CD14-positive monocyte (primary cell): ENCODE results near the gene SLC13A3. TPM values are rescaled to one million over a fixed set of nuclear protein-coding genes. Genes with fewer than 3 reads are reported as not detected.

ENCODE experiments used
- DNase-seq, 3 donors: peaks; one replicate each; pipeline ENCODE4 v3.0.0-alpha.2; 2011 to 2022
- H2AFZ ChIP-seq: 2 replicates; pipeline ENCODE4 v1.6.0; 2012; ENCODE audit warnings: mild to moderate bottlenecking, low read depth, low read length, inconsistent platforms; ENCODE audit not compliant: insufficient read depth, poor library complexity, severe bottlenecking
- H3K27ac ChIP-seq, 2 donors: 1 replicate in 1 of 2; 2 replicates in 1 of 2; pipeline ENCODE4 v1.5.1; 2012 to 2013; ENCODE audit warnings: low read length in 2 of 2, control low read depth in 1 of 2, inconsistent platforms in 1 of 2, low read depth in 1 of 2, mild to moderate bottlenecking in 1 of 2
- H3K27me3 ChIP-seq, 2 donors: one replicate each; pipeline versions ENCODE4 v1.6.0 to v1.6.1; 2011 to 2013; ENCODE audit warnings: low read length in 2 of 2; ENCODE audit not compliant: control insufficient read depth in 2 of 2, insufficient read depth in 2 of 2
- H3K36me3 ChIP-seq, 2 donors: replicated peaks in 1 of 2; 1 replicate in 1 of 2; 2 replicates in 1 of 2; pipeline versions ENCODE4 v1.5.1 to v1.6.1; 2012 to 2013; ENCODE audit warnings: low read length in 2 of 2, control low read depth in 1 of 2, inconsistent platforms in 1 of 2, mild to moderate bottlenecking in 1 of 2; ENCODE audit not compliant: insufficient read depth in 2 of 2, control insufficient read depth in 1 of 2
- H3K4me1 ChIP-seq, 2 donors: 1 replicate in 1 of 2; 2 replicates in 1 of 2; pipeline versions ENCODE4 v1.5.1 to v1.6.1; 2012 to 2013; ENCODE audit warnings: low read length in 2 of 2, control low read depth in 1 of 2, inconsistent platforms in 1 of 2, mild to moderate bottlenecking in 1 of 2, moderate library complexity in 1 of 2; ENCODE audit not compliant: insufficient read depth in 2 of 2, control insufficient read depth in 1 of 2
- H3K4me2 ChIP-seq: replicated peaks from 2 replicates; pipeline ENCODE3; 2012; ENCODE audit warnings: low read length, moderate library complexity, mild to moderate bottlenecking; ENCODE audit not compliant: poor library complexity, severe bottlenecking; ENCODE audit errors: extremely low read depth
- H3K4me3 ChIP-seq, 3 experiments: fragments of 200-600 bp in 1 of 3; sonication (generic) in 1 of 3; replicated peaks in 1 of 3; 1 replicate in 2 of 3; 2 replicates in 1 of 3; pipeline ENCODE4 v1.5.1; 2011 to 2013; ENCODE audit warnings: low read length in 3 of 3, mild to moderate bottlenecking in 3 of 3, control low read depth in 2 of 3, low read depth in 2 of 3, inconsistent platforms in 1 of 3, moderate library complexity in 1 of 3
- H3K79me2 ChIP-seq: 2 replicates; pipeline ENCODE4 v1.6.0; 2012; ENCODE audit warnings: mild to moderate bottlenecking, control low read depth, inconsistent platforms, low read length, moderate library complexity; ENCODE audit not compliant: insufficient read depth
- H3K9ac ChIP-seq: 2 replicates; pipeline ENCODE4 v1.6.0; 2017; ENCODE audit warnings: low read length, mild to moderate bottlenecking; ENCODE audit not compliant: insufficient read depth, poor library complexity, severe bottlenecking
- H3K9me3 ChIP-seq, 2 donors: replicated peaks in 1 of 2; 1 replicate in 1 of 2; 2 replicates in 1 of 2; pipeline versions ENCODE4 v1.5.1 to v1.6.1; 2012 to 2013; ENCODE audit warnings: low read length in 2 of 2, control low read depth in 1 of 2; ENCODE audit not compliant: control insufficient read depth in 1 of 2, insufficient read depth in 1 of 2
- H4K20me1 ChIP-seq: 2 replicates; pipeline ENCODE4 v1.6.0; 2012; ENCODE audit warnings: mild to moderate bottlenecking, low read length, control low read depth, moderate library complexity; ENCODE audit not compliant: insufficient read depth
- H3K27ac Mint-ChIP-seq, 7 donors: one replicate each; pipeline ENCODE4 v1.8.0; 2020; ENCODE audit warnings: mild to moderate bottlenecking in 7 of 7, mixed read lengths in 7 of 7, moderate library complexity in 6 of 7, inconsistent platforms in 2 of 7
- H3K27me3 Mint-ChIP-seq, 3 donors: one replicate each; pipeline ENCODE4 v1.8.0; 2021 to 2022; ENCODE audit warnings: low read depth in 3 of 3, mild to moderate bottlenecking in 3 of 3, mixed read lengths in 3 of 3, moderate library complexity in 3 of 3, inconsistent platforms in 1 of 3
- H3K36me3 Mint-ChIP-seq, 2 donors: one replicate each; pipeline ENCODE4 v1.8.0; 2020; ENCODE audit warnings: mixed read lengths in 2 of 2, inconsistent platforms in 1 of 2, mild to moderate bottlenecking in 1 of 2
- H3K4me1 Mint-ChIP-seq: one replicate; pipeline ENCODE4 v1.8.0; 2020; ENCODE audit warnings: mild to moderate bottlenecking, mixed read lengths
- H3K4me3 Mint-ChIP-seq, 2 donors: one replicate each; pipeline ENCODE4 v1.8.0; 2020; ENCODE audit warnings: mild to moderate bottlenecking in 2 of 2, mixed read lengths in 2 of 2, moderate library complexity in 1 of 2
- H3K9me3 Mint-ChIP-seq, 7 donors: one replicate each; pipeline ENCODE4 v1.8.0; 2020 to 2022; ENCODE audit warnings: mixed read lengths in 7 of 7, mild to moderate bottlenecking in 6 of 7, moderate library complexity in 6 of 7, inconsistent platforms in 2 of 7
- CTCF ChIP-seq: fragments of 200-600 bp; IDR thresholded peaks from one replicate; pipeline ENCODE4 v1.8.0; 2022; ENCODE audit warnings: antibody characterized with exemption, mild to moderate bottlenecking
- WGBS: methylation state at CpG from one replicate; pipeline ENCODE4 v1.1.5; 2013; ENCODE audit warnings: missing lambda C conversion rate; ENCODE audit not compliant: insufficient coverage; 5-methylcytosine and 5-hydroxymethylcytosine counted together
- intact Hi-C, 2 donors: fragments of 100-400 bp; cut with micrococcal nuclease; formaldehyde crosslinking; loops; one replicate each; pipeline versions ENCODE4 v1.15.0 to v1.15.1; 2023
- polyA plus RNA-seq, 3 donors: library from polyadenylated mRNA; depleted of rRNA in 1 of 3; unstranded in 2 of 3; stranded (reverse) in 1 of 3; fragments of 300-500 nt in 2 of 3; fragments of >200 nt in 1 of 3; fragmentation: Illumina TruSeq in 2 of 3; gene quantifications; 1 replicate in 2 of 3; 2 replicates in 1 of 3; pipeline ENCODE4 v1.2.3, GENCODE V29; 2012 to 2021

Gene SLC13A3
- polyA plus RNA-seq, 3 donors, result 0.04 TPM; not detected in 2

- no peaks in the 10 kb centered on the region for H3K36me3 ChIP-seq
- peaks cover 0 to 3% of the 10 kb centered on the region in 2 donors for H3K36me3 Mint-ChIP-seq
- H3K4me2 ChIP-seq, result no peak overlapping the region
- peaks cover 29% of the 10 kb centered on the region for H3K4me1 Mint-ChIP-seq
- peaks cover 26 to 29% of the 10 kb centered on the region in 2 donors for H3K4me1 ChIP-seq
- DNase-seq, result no peak
- no peak overlapping the region for H3K9ac ChIP-seq
- no peak overlapping the region for H2AFZ ChIP-seq
- peaks cover 2 to 7% of the 10 kb centered on the region in 2 donors for H3K27me3 ChIP-seq
- no CpG with 5 or more reads among the region's 3 CpGs for WGBS
- peaks cover 8 to 12% (median 9%) of the 10 kb centered on the region in 3 donors for H3K27me3 Mint-ChIP-seq
- H4K20me1 ChIP-seq, result no peaks in the 10 kb centered on the region
- H3K4me3 Mint-ChIP-seq, result no peak overlapping the region
- TF ChIP-seq CTCF, result no peak
- H3K27ac Mint-ChIP-seq, result peak overlapping the region in 1 of 7 donors; percentile 64
- no peaks in the 10 kb centered on the region for H3K79me2 ChIP-seq
- H3K27ac ChIP-seq, result no peak overlapping the region
- H3K4me3 ChIP-seq, result no peak overlapping the region
- intact Hi-C loops, result loop anchor here in 1 of 2 donors (10.0 kb wide), 1 partner anchor 131 kb away; the partner anchor contains the start of gene TP53RK
- no peaks in the 10 kb centered on the region for H3K9me3 Mint-ChIP-seq
- H3K9me3 ChIP-seq, result no peaks in the 10 kb centered on the region
Measured at GRCh38 chr20:46553926-46554325, 97.3 kb downstream of the SLC13A3 start.

- H3K9me3 ChIP-seq, result no peaks in the 10 kb centered on the region
- H3K9ac ChIP-seq, result no peak overlapping the region
- intact Hi-C loops, result loop anchor here in 1 of 2 donors (10.0 kb wide), 1 partner anchor 132 kb away; the partner anchor contains the start of gene TP53RK
- H3K4me3 Mint-ChIP-seq, result peak overlapping the region in 1 of 2 donors; percentile 35
- H3K27ac Mint-ChIP-seq, result peak overlapping the region in 6 of 7 donors; percentile 41 to 75 (median 55)
- H3K4me1 ChIP-seq, result peaks cover 26 to 29% of the 10 kb centered on the region in 2 donors
- no peak for TF ChIP-seq CTCF
- no peak overlapping the region for H3K4me2 ChIP-seq
- no peak overlapping the region for H2AFZ ChIP-seq
- no peaks in the 10 kb centered on the region for H4K20me1 ChIP-seq
- no peaks in the 10 kb centered on the region for H3K79me2 ChIP-seq
- peaks cover 29% of the 10 kb centered on the region for H3K4me1 Mint-ChIP-seq
- H3K9me3 Mint-ChIP-seq, result no peaks in the 10 kb centered on the region
- WGBS, result 28% methylated on average over 4 of the region's 4 CpGs
- H3K4me3 ChIP-seq, result no peak overlapping the region
- H3K27ac ChIP-seq, result no peak overlapping the region
- peaks cover 6 to 11% (median 8%) of the 10 kb centered on the region in 3 donors for H3K27me3 Mint-ChIP-seq
- peaks cover 0 to 3% of the 10 kb centered on the region in 2 donors for H3K36me3 Mint-ChIP-seq
- peak; percentile 37 to 89 (median 42) for DNase-seq
- H3K27me3 ChIP-seq, result peaks cover 2 to 12% of the 10 kb centered on the region in 2 donors
- H3K36me3 ChIP-seq, result no peaks in the 10 kb centered on the region
Measured at GRCh38 chr20:46552460-46553420, 98.5 kb downstream of the SLC13A3 start.
